BLaER1 treated with 17β-estradiol and CSF1 and Interleukin-3, amounts not matched to agents 10 nM and 100 nM (cell line): ENCODE measurements around the gene ZDHHC9.

Source experiments
- H3K27ac ChIP-seq, 11 experiments: shearing (Covaris generic); formaldehyde crosslinking; 2 replicates each; pipeline ENCODE4 v1.8.1; 2022
- H3K27me3 ChIP-seq, 11 experiments: shearing (Covaris generic); formaldehyde crosslinking; 2 replicates each; pipeline ENCODE4 v1.8.1; 2022
- H3K36me3 ChIP-seq, 11 experiments: shearing (Covaris generic); formaldehyde crosslinking; 2 replicates each; pipeline ENCODE4 v1.8.1; 2022
- H3K4me1 ChIP-seq, 10 experiments: shearing (Covaris generic); formaldehyde crosslinking; 2 replicates each; pipeline ENCODE4 v1.8.1; 2022
- H3K4me2 ChIP-seq, 11 experiments: shearing (Covaris generic); formaldehyde crosslinking; 2 replicates each; pipeline ENCODE4 v1.8.1; 2022
- H3K4me3 ChIP-seq, 10 experiments: shearing (Covaris generic); formaldehyde crosslinking; 2 replicates each; pipeline ENCODE4 v1.8.1; 2022
- H3K9ac ChIP-seq, 11 experiments: shearing (Covaris generic); formaldehyde crosslinking; 2 replicates each; pipeline ENCODE4 v1.8.1; 2022
- H3K9me3 ChIP-seq, 11 experiments: shearing (Covaris generic); formaldehyde crosslinking; replicated peaks in 1 of 11; 2 replicates each; pipeline ENCODE4 v1.8.1; 2022
- H4K20me1 ChIP-seq, 11 experiments: shearing (Covaris generic); formaldehyde crosslinking; 2 replicates each; pipeline ENCODE4 v1.8.1; 2022
- Cebpa-rat ChIP-seq, 11 experiments: shearing (Covaris generic); IDR thresholded peaks; 2 replicates each; pipeline ENCODE4 v1.8.1; 2022

The ZDHHC9 gene

GRCh38 chrX:129754056-129755024 lies 89.3 kb downstream of the ZDHHC9 start:
- no peaks in the 10 kb centered on the region for H3K36me3 ChIP-seq
- peaks cover 45 to 92% (median 82%) of the 10 kb centered on the region in 11 experiments for H3K27me3 ChIP-seq
- H3K4me2 ChIP-seq, result peak overlapping the region; percentile 38 to 85 (median 81)
- TF ChIP-seq Cebpa-rat (IDR thresholded peaks at IDR 0.05), result no peak
- H4K20me1 ChIP-seq, result no peaks in the 10 kb centered on the region; a peak in 3 of 22 replicates
- H3K4me3 ChIP-seq, result no peak overlapping the region
- peaks cover 51 to 60% (median 55%) of the 10 kb centered on the region in 10 experiments for H3K4me1 ChIP-seq
- H3K27ac ChIP-seq, result peak overlapping the region in 4 of 11 experiments; percentile 12 to 77 (median 48); a peak in 3 of 22 replicates
- H3K9ac ChIP-seq, result no peak overlapping the region
- no peaks in the 10 kb centered on the region for H3K9me3 ChIP-seq
